ENCODE measurements around the gene TBC1D25.

TBC1D25 gene

GRCh38 chrX:48604701-48605100, 65.2 kb downstream of the TBC1D25 start:
- no peak for TF ChIP-seq EZH2 (IDR thresholded peaks at IDR 0.05; ENCODE audit: borderline replicate concordance, low read depth, low read length, severe bottlenecking)
- TF ChIP-seq CTCF (IDR thresholded peaks at IDR 0.05; ENCODE audit: borderline replicate concordance, extremely low read depth, low read length, poor library complexity, severe bottlenecking) = no peak
- H3K79me2 ChIP-seq (ENCODE audit: insufficient read depth, low read length) = no peaks in the 10 kb centered on the region
- H4K20me1 ChIP-seq (ENCODE audit: insufficient read depth, low read length) = no peaks in the 10 kb centered on the region
- H3K27ac ChIP-seq (ENCODE audit: low read length) = no peak overlapping the region
- H3K27me3 ChIP-seq (ENCODE audit: insufficient read depth, low read length, poor library complexity) = no peaks in the 10 kb centered on the region
- no peaks in the 10 kb centered on the region for H3K4me1 ChIP-seq (ENCODE audit: insufficient read depth, low read length)
- no peak overlapping the region for H3K4me2 ChIP-seq (ENCODE audit: insufficient read depth, low read length)
- no peak overlapping the region for H2AFZ ChIP-seq (ENCODE audit: low read depth, low read length)
- H3K36me3 ChIP-seq (ENCODE audit: insufficient read depth, low read length) = peaks cover 12% of the 10 kb centered on the region
- DNase-seq = no peak
- no peak overlapping the region for H3K4me3 ChIP-seq (ENCODE audit: low read depth in 1 of 2, low read length in 2 of 2)
- no peak overlapping the region for H3K9ac ChIP-seq (ENCODE audit: low read depth, low read length)
- H3K9me3 ChIP-seq (ENCODE audit: insufficient read depth, low read length, severe bottlenecking) = no peaks in the 10 kb centered on the region
- no peak for ATAC-seq (ENCODE audit: insufficient read depth, low read depth)

GRCh38 chrX:48606091-48606490, 66.6 kb downstream of the TBC1D25 start:
- Histone ChIP-seq H3K36me3 (ENCODE audit: insufficient read depth, low read length) (peaks cover 4% of the 10 kb centered on the region), H3K79me2 (ENCODE audit: insufficient read depth, low read length) (no peaks in the 10 kb centered on the region), H3K4me3 (ENCODE audit: low read depth in 1 of 2, low read length in 2 of 2) (no peak overlapping the region), H3K9ac (ENCODE audit: low read depth, low read length) (no peak overlapping the region), H3K27me3 (ENCODE audit: insufficient read depth, low read length, poor library complexity) (no peaks in the 10 kb centered on the region), H2AFZ (ENCODE audit: low read depth, low read length) (no peak overlapping the region), H3K4me2 (ENCODE audit: insufficient read depth, low read length) (no peak overlapping the region), H3K4me1 (ENCODE audit: insufficient read depth, low read length) (no peaks in the 10 kb centered on the region), H3K9me3 (ENCODE audit: insufficient read depth, low read length, severe bottlenecking) (no peaks in the 10 kb centered on the region), H4K20me1 (ENCODE audit: insufficient read depth, low read length) (no peaks in the 10 kb centered on the region), H3K27ac (ENCODE audit: low read length) (no peak overlapping the region)
- no peak for DNase-seq
- ATAC-seq (ENCODE audit: insufficient read depth, low read depth) = no peak
- TF ChIP-seq EZH2 (IDR thresholded peaks at IDR 0.05; ENCODE audit: borderline replicate concordance, low read depth, low read length, severe bottlenecking) (no peak), CTCF (IDR thresholded peaks at IDR 0.05; ENCODE audit: borderline replicate concordance, extremely low read depth, low read length, poor library complexity, severe bottlenecking) (no peak)

- H3K9me3 ChIP-seq (ENCODE audit: insufficient read depth, low read length, severe bottlenecking) = no peaks in the 10 kb centered on the region
- TF ChIP-seq EZH2 (IDR thresholded peaks at IDR 0.05; ENCODE audit: borderline replicate concordance, low read depth, low read length, severe bottlenecking) (no peak), CTCF (IDR thresholded peaks at IDR 0.05; ENCODE audit: borderline replicate concordance, extremely low read depth, low read length, poor library complexity, severe bottlenecking) (no peak)
- no peak overlapping the region for H3K27ac ChIP-seq (ENCODE audit: low read length)
- no peak overlapping the region for H2AFZ ChIP-seq (ENCODE audit: low read depth, low read length)
- H3K4me2 ChIP-seq (ENCODE audit: insufficient read depth, low read length) = no peak overlapping the region
- no peaks in the 10 kb centered on the region for H4K20me1 ChIP-seq (ENCODE audit: insufficient read depth, low read length)
- H3K36me3 ChIP-seq (ENCODE audit: insufficient read depth, low read length) = no peaks in the 10 kb centered on the region
- H3K79me2 ChIP-seq (ENCODE audit: insufficient read depth, low read length) = no peaks in the 10 kb centered on the region
- H3K27me3 ChIP-seq (ENCODE audit: insufficient read depth, low read length, poor library complexity) = no peaks in the 10 kb centered on the region
- DNase-seq (no peak), ATAC-seq (ENCODE audit: insufficient read depth, low read depth) (no peak)
- H3K4me3 ChIP-seq (ENCODE audit: low read depth in 1 of 2, low read length in 2 of 2) = no peak overlapping the region
- no peaks in the 10 kb centered on the region for H3K4me1 ChIP-seq (ENCODE audit: insufficient read depth, low read length)
- no peak overlapping the region for H3K9ac ChIP-seq (ENCODE audit: low read depth, low read length)
Measured at GRCh38 chrX:48611703-48612102, 72.2 kb downstream of the TBC1D25 start.
